K562 (cell line): Measurements from ENCODE around the gene STX1B. TPM values are rescaled to one million over a fixed set of nuclear protein-coding genes. Genes with fewer than 3 reads are reported as not detected.

Experiments used
- AFF1 ChIP-seq, 2 experiments: fragments of 450-650 bp; IDR thresholded peaks; 2 replicates each; pipeline ENCODE4 v1.6.1; 2018; ENCODE audit warnings: mild to moderate bottlenecking in 2 of 2, low read depth in 1 of 2; ENCODE audit not compliant: partially characterized antibody in 2 of 2
- ARID4B ChIP-seq: sonication (generic); formaldehyde crosslinking; IDR thresholded peaks from 2 replicates; pipeline ENCODE4 v1.8.0; 2022; ENCODE audit warnings: mild to moderate bottlenecking, missing genetic modification reagents
- EGR1 ChIP-seq: fragments of 450-650 bp; conservative IDR thresholded peaks from 2 replicates; pipeline ENCODE4 v1.6.1; 2017; ENCODE audit warnings: mild to moderate bottlenecking
- MBD2 ChIP-seq: sonication (generic); IDR thresholded peaks from 2 replicates; pipeline ENCODE4 v1.6.1; 2016; ENCODE audit warnings: low read depth, borderline replicate concordance
- NCOA6 ChIP-seq: fragments of 450-650 bp; IDR thresholded peaks from 2 replicates; pipeline ENCODE4 v1.6.1; 2017; ENCODE audit warnings: mild to moderate bottlenecking
- NFYB ChIP-seq: IDR thresholded peaks from 2 replicates; pipeline ENCODE4 v1.6.1; 2011; ENCODE audit warnings: mild to moderate bottlenecking, moderate library complexity; ENCODE audit not compliant: insufficient read length; ENCODE audit errors: extremely low read depth
- PBX2 ChIP-seq, 2 experiments: IDR thresholded peaks in 1 of 2; conservative IDR thresholded peaks in 1 of 2; 2 replicates each; pipeline ENCODE4 v1.6.1; 2016; ENCODE audit warnings: low read depth in 2 of 2, mild to moderate bottlenecking in 1 of 2, missing compliant biosample characterization in 1 of 2, missing genetic modification characterization in 1 of 2, moderate library complexity in 1 of 2
- RFX1 ChIP-seq: fragments of 450-650 bp; IDR thresholded peaks from 2 replicates; pipeline ENCODE4 v1.6.1; 2016; ENCODE audit warnings: mild to moderate bottlenecking, moderate library complexity
- SP2 ChIP-seq: IDR thresholded peaks from 2 replicates; pipeline ENCODE4 v1.6.1; 2011; ENCODE audit warnings: mild to moderate bottlenecking, low read depth, low read length, moderate library complexity; ENCODE audit not compliant: poor library complexity, severe bottlenecking; ENCODE audit errors: extremely low read depth
- TBP ChIP-seq: optimal IDR thresholded peaks from 2 replicates; pipeline ENCODE3; 2011; ENCODE audit warnings: low read depth, low read length, improper control_type of control experiment
- ZBTB33 ChIP-seq: sonication (generic); formaldehyde crosslinking; IDR thresholded peaks from 2 replicates; pipeline ENCODE4 v1.8.1; 2023; ENCODE audit warnings: mild to moderate bottlenecking, missing genetic modification reagents
- polyA plus RNA-seq, 8 experiments: library from polyadenylated mRNA; depleted of rRNA in 4 of 8; stranded (reverse) in 5 of 8; unstranded in 3 of 8; fragments of >200 nt; fragmentation: Nextera tagmentation in 2 of 8; fragmentation: Illumina TruSeq in 1 of 8; extraction: Ambion mirVana in 2 of 8; extraction: Trizol in 1 of 8; gene quantifications; 2 replicates each; pipeline versions ENCODE4 v1.2.1 to v1.2.3, GENCODE V29; 2011 to 2014; ENCODE audit warnings: inconsistent platforms in 1 of 8, missing spikeins in 1 of 8
- total RNA-seq, 7 experiments: library from RNA; depleted of rRNA in 6 of 7; stranded (reverse); fragments of >200 nt in 6 of 7; fragmentation: Illumina TruSeq in 2 of 7; extraction: Trizol in 2 of 7; gene quantifications; 2 replicates each; pipeline versions ENCODE4 v1.2.1 to v1.2.3, GENCODE V29; 2011 to 2021; ENCODE audit warnings: low replicate concordance in 1 of 7

Gene STX1B
- total and polyA plus RNA-seq, 9 of the 15 experiments (the other 6 are each of a cell fraction or from before 2014, with no cell fraction given) = 0.07 to 2.5 (median 0.86) TPM

GRCh38 chr16:30947859-30948666 is 62.4 kb downstream of the STX1B start (continued):
- TF ChIP-seq AFF1 (IDR thresholded peaks at IDR 0.05; ENCODE audit: low read depth in 1 of 2, partially characterized antibody in 2 of 2) = no peak
- 0 out of 2 replicates have a peak, but pooled peaks have one; percentile 43 for TF ChIP-seq MBD2
- no peak for TF ChIP-seq ARID4B (CRISPR knock-in tag)
- TF ChIP-seq NCOA6 = no peak
- peak; percentile 50 for TF ChIP-seq SP2
- TF ChIP-seq ZBTB33 (CRISPR knock-in tag) = peak; percentile 94
- TF ChIP-seq PBX2 (CRISPR knock-in tag; IDR thresholded peaks at IDR 0.05; ENCODE audit: low read depth) = peak; percentile 86
- peak; percentile 95 for TF ChIP-seq PBX2 (tag; conservative IDR thresholded peaks at IDR 0.05; ENCODE audit: low read depth)
- peak; percentile 99 for TF ChIP-seq RFX1
- TF ChIP-seq NFYB = peak; percentile 32
- no peak for TF ChIP-seq EGR1
- TF ChIP-seq TBP = peak; percentile 19
